ENCODE results near the gene RAB3IL1. TPM values are rescaled to one million over a fixed set of nuclear protein-coding genes. Genes with fewer than 3 reads are reported as not detected.
A peak's percentile ranks its signal among the peaks of the same experiment; 100 is the strongest.

RAB3IL1 gene
- total RNA-seq, 6 experiments from 2014 or later = 5.3 to 8.8 (median 7.9) TPM

GRCh38 chr11:61887839-61888494 is 29.4 kb downstream of the RAB3IL1 start:
- peak; percentile 94 for DNase-seq
- Mint-ChIP-seq H3K4me3 (peak overlapping the region; percentile 70), H3K27me3 (ENCODE audit: insufficient read depth) (peaks cover 1% of the 10 kb centered on the region), H3K36me3 (ENCODE audit: low read depth) (peaks cover 27% of the 10 kb centered on the region), H3K27ac (peak overlapping the region; percentile 84), H3K4me1 (ENCODE audit: low read depth) (peaks cover 41% of the 10 kb centered on the region), H3K9me3 (no peaks in the 10 kb centered on the region)
- TF ChIP-seq CTCF (IDR thresholded peaks at IDR 0.05) = no peak

- Mint-ChIP-seq H3K27ac (no peak overlapping the region), H3K4me1 (ENCODE audit: low read depth) (peaks cover 48% of the 10 kb centered on the region), H3K27me3 (ENCODE audit: insufficient read depth) (peaks cover 1% of the 10 kb centered on the region), H3K9me3 (no peaks in the 10 kb centered on the region), H3K4me3 (no peak overlapping the region), H3K36me3 (ENCODE audit: low read depth) (peaks cover 29% of the 10 kb centered on the region)
- DNase-seq = no peak
- TF ChIP-seq CTCF (IDR thresholded peaks at IDR 0.05) = no peak
Observed at GRCh38 chr11:61886643-61887042, 30.7 kb downstream of the RAB3IL1 start.

GRCh38 chr11:61885784-61886580 is 31.4 kb downstream of the RAB3IL1 start:
- H3K27ac Mint-ChIP-seq = no peak overlapping the region
- peaks cover 55% of the 10 kb centered on the region for H3K4me1 Mint-ChIP-seq (ENCODE audit: low read depth)
- no peak for TF ChIP-seq CTCF (IDR thresholded peaks at IDR 0.05)

GRCh38 chr11:61885166-61885778 is 32.1 kb downstream of the RAB3IL1 start:
- H3K9me3 Mint-ChIP-seq = no peaks in the 10 kb centered on the region
- H3K27me3 Mint-ChIP-seq (ENCODE audit: insufficient read depth) = peaks cover 1% of the 10 kb centered on the region
- no peak overlapping the region for H3K27ac Mint-ChIP-seq
- H3K4me1 Mint-ChIP-seq (ENCODE audit: low read depth) = peaks cover 62% of the 10 kb centered on the region
- TF ChIP-seq CTCF (IDR thresholded peaks at IDR 0.05) = no peak
- H3K4me3 Mint-ChIP-seq = no peak overlapping the region
- peaks cover 29% of the 10 kb centered on the region for H3K36me3 Mint-ChIP-seq (ENCODE audit: low read depth)
- no peak for DNase-seq

More at GRCh38 chr11:61885784-61886580, 31.4 kb downstream of the RAB3IL1 start:
- Mint-ChIP-seq H3K36me3 (ENCODE audit: low read depth) (peaks cover 29% of the 10 kb centered on the region), H3K27me3 (ENCODE audit: insufficient read depth) (peaks cover 1% of the 10 kb centered on the region), H3K9me3 (no peaks in the 10 kb centered on the region), H3K4me3 (no peak overlapping the region)
- DNase-seq = no peak

- no peak for TF ChIP-seq CTCF (IDR thresholded peaks at IDR 0.05)
- H3K27ac Mint-ChIP-seq = no peak overlapping the region
- no peak overlapping the region for H3K4me3 Mint-ChIP-seq
- no peaks in the 10 kb centered on the region for H3K9me3 Mint-ChIP-seq
- DNase-seq = no peak
- peaks cover 1% of the 10 kb centered on the region for H3K27me3 Mint-ChIP-seq (ENCODE audit: insufficient read depth)
- peaks cover 29% of the 10 kb centered on the region for H3K36me3 Mint-ChIP-seq (ENCODE audit: low read depth)
- H3K4me1 Mint-ChIP-seq (ENCODE audit: low read depth) = peaks cover 68% of the 10 kb centered on the region
Observed at GRCh38 chr11:61883947-61884346, 33.4 kb downstream of the RAB3IL1 start.
